B cell (primary cell): ENCODE results near the gene NPAS2. TPM values are rescaled to one million over a fixed set of nuclear protein-coding genes. Genes with fewer than 3 reads are reported as not detected.

Source experiments
- ATAC-seq: fragments of 200-7000 bp; cut with Tn5 transposase; one replicate; pipeline ENCODE4 v1.10.0; 2021; ENCODE audit warnings: low read depth, mild to moderate bottlenecking, moderate number of reproducible peaks, moderate library complexity
- CTCF ChIA-PET: fragments of 350-600 bp; sonication (Branson Sonifier 250); formaldehyde crosslinking; loops from one replicate; lab custom pipeline; 2021; ENCODE audit warnings: antibody characterized with exemption, inconsistent platforms; lab: Charles Lee
- POLR2A ChIA-PET: fragments of 350-600 bp; sonication (Branson Sonifier 250); formaldehyde crosslinking; loops from one replicate; lab custom pipeline; 2021; ENCODE audit warnings: antibody characterized with exemption; lab: Charles Lee
- DNase-seq: peaks from one replicate; pipeline ENCODE4 v3.0.0; 2013
- H2AFZ ChIP-seq: 2 replicates; pipeline ENCODE4 v1.6.1; 2012; ENCODE audit warnings: mild to moderate bottlenecking, low read depth, low read length; ENCODE audit not compliant: insufficient read depth, poor library complexity, severe bottlenecking
- H3K27ac ChIP-seq, 2 donors: 1 replicate in 1 of 2; 2 replicates in 1 of 2; pipeline ENCODE4 v1.5.1; 2012 to 2013; ENCODE audit warnings: low read length in 2 of 2, mild to moderate bottlenecking in 2 of 2, moderate library complexity in 1 of 2
- H3K27me3 ChIP-seq, 4 experiments: fragments of 200-600 bp in 1 of 4; sonication (generic) in 1 of 4; replicated peaks in 1 of 4; 1 replicate in 2 of 4; 2 replicates in 2 of 4; pipeline versions ENCODE4 v1.6.1 to v1.7.0; 2013 to 2016; ENCODE audit warnings: low read length in 3 of 4, mild to moderate bottlenecking in 2 of 4, mixed read lengths in 1 of 4, moderate library complexity in 1 of 4; ENCODE audit not compliant: insufficient read depth in 4 of 4, control insufficient read depth in 3 of 4; ENCODE audit errors: control extremely low read depth in 1 of 4
- H3K36me3 ChIP-seq, 2 experiments: replicated peaks in 1 of 2; 1 replicate in 1 of 2; 2 replicates in 1 of 2; pipeline versions ENCODE4 v1.6.1 to v1.7.1; 2013; ENCODE audit warnings: low read length in 1 of 2; ENCODE audit not compliant: insufficient read depth in 2 of 2, control insufficient read depth in 1 of 2; ENCODE audit errors: control extremely low read depth in 1 of 2, extremely low read depth in 1 of 2
- H3K4me1 ChIP-seq, 2 donors: fragments of 200-600 bp in 1 of 2; sonication (generic) in 1 of 2; 1 replicate in 1 of 2; 2 replicates in 1 of 2; pipeline versions ENCODE4 v1.5.1 to v1.6.1; 2013 to 2017; ENCODE audit warnings: low read length in 2 of 2; ENCODE audit not compliant: control insufficient read depth in 2 of 2, insufficient read depth in 2 of 2
- H3K4me2 ChIP-seq: replicated peaks from 2 replicates; pipeline ENCODE3; 2012; ENCODE audit warnings: mild to moderate bottlenecking, low read depth, low read length; ENCODE audit not compliant: poor library complexity, severe bottlenecking
- H3K4me3 ChIP-seq, 5 experiments: fragments of 200-600 bp in 1 of 5; sonication (generic) in 1 of 5; 1 replicate in 3 of 5; 2 replicates in 2 of 5; pipeline versions ENCODE4 v1.5.1 to v1.7.0; 2011 to 2016; ENCODE audit warnings: low read length in 4 of 5, mild to moderate bottlenecking in 4 of 5, low read depth in 2 of 5, control low read depth in 1 of 5, moderate library complexity in 1 of 5; ENCODE audit not compliant: insufficient read depth in 1 of 5; ENCODE audit errors: control extremely low read depth in 1 of 5, extremely low read depth in 1 of 5
- H3K79me2 ChIP-seq: fragments of 200-600 bp; sonication (generic); one replicate; pipeline ENCODE4 v1.6.0; 2016; ENCODE audit warnings: low read length; ENCODE audit not compliant: control insufficient read depth, insufficient read depth
- H3K9ac ChIP-seq: fragments of 200-600 bp; sonication (generic); 2 replicates; pipeline ENCODE4 v1.6.1; 2017; ENCODE audit warnings: mild to moderate bottlenecking, low read length, moderate library complexity
- H3K9me3 ChIP-seq, 3 donors: one replicate each; pipeline versions ENCODE4 v1.6.1 to v1.7.1; 2013; ENCODE audit warnings: low read length in 2 of 3; ENCODE audit not compliant: control insufficient read depth in 2 of 3, insufficient read depth in 1 of 3; ENCODE audit errors: control extremely low read depth in 1 of 3
- H4K20me1 ChIP-seq: 2 replicates; pipeline ENCODE4 v1.6.0; 2012; ENCODE audit warnings: mild to moderate bottlenecking, low read length; ENCODE audit not compliant: insufficient read depth, control insufficient read depth, poor library complexity, severe bottlenecking
- H3K27ac Mint-ChIP-seq: one replicate; pipeline ENCODE4 v1.8.0; 2021; ENCODE audit warnings: mixed read lengths
- H3K27me3 Mint-ChIP-seq: one replicate; pipeline ENCODE4 v1.8.0; 2021; ENCODE audit warnings: mixed read lengths
- H3K4me1 Mint-ChIP-seq: one replicate; pipeline ENCODE4 v1.8.0; 2021; ENCODE audit warnings: mixed read lengths
- H3K4me3 Mint-ChIP-seq: one replicate; pipeline ENCODE4 v1.8.0; 2021; ENCODE audit warnings: mixed read lengths
- H3K9me3 Mint-ChIP-seq: one replicate; pipeline ENCODE4 v1.8.0; 2022; ENCODE audit warnings: mixed read lengths; ENCODE audit not compliant: insufficient read depth
- CTCF ChIP-seq: fragments of 200-600 bp; IDR thresholded peaks from one replicate; pipeline ENCODE4 v1.8.0; 2022; ENCODE audit warnings: antibody characterized with exemption, mild to moderate bottlenecking
- EZH2 ChIP-seq: IDR thresholded peaks from 2 replicates; pipeline ENCODE4 v1.6.1; 2012; ENCODE audit warnings: borderline replicate concordance, low read depth, mild to moderate bottlenecking, moderate library complexity, low read length; ENCODE audit not compliant: insufficient read depth, poor library complexity, severe bottlenecking
- WGBS: methylation state at CpG from one replicate; pipeline ENCODE4 v1.1.5; 2013; ENCODE audit warnings: missing lambda C conversion rate; ENCODE audit not compliant: insufficient coverage; 5-methylcytosine and 5-hydroxymethylcytosine counted together
- intact Hi-C: fragments of 100-400 bp; cut with micrococcal nuclease; formaldehyde crosslinking; loops from one replicate; pipeline ENCODE4 v1.10.0; 2022
- polyA plus RNA-seq: library from polyadenylated mRNA; depleted of rRNA; stranded (reverse); fragments of >200 nt; gene quantifications from 2 replicates; pipeline ENCODE4 v1.2.3, GENCODE V29; 2012
- total RNA-seq, 2 donors: library from RNA; stranded (reverse); fragments of 120-200 nt in 1 of 2; gene quantifications; 1 replicate in 1 of 2; 2 replicates in 1 of 2; pipeline versions ENCODE4 v1.2.3 to v1.2.4, GENCODE V29; 2013 to 2022

Gene NPAS2
- total and polyA plus RNA-seq, 2 donors (not counting 1 experiment from before 2014, with no cell fraction given) = not detected

- H2AFZ ChIP-seq = no peak overlapping the region
- ChIA-PET POLR2A (no interaction called here), CTCF (interaction anchor here (0.6 kb wide), 1 partner anchor 155 kb away, joined by 3 read pairs; no protein-coding TSS in a partner anchor)
- H3K79me2 ChIP-seq = no peaks in the 10 kb centered on the region
- Mint-ChIP-seq H3K27ac (no peak overlapping the region), H3K4me1 (no peaks in the 10 kb centered on the region), H3K9me3 (no peaks in the 10 kb centered on the region), H3K4me3 (no peak overlapping the region), H3K27me3 (peaks cover 51% of the 10 kb centered on the region)
- DNase-seq (no peak), ATAC-seq (no peak)
- intact Hi-C loops = no loop called here
- H3K36me3 ChIP-seq = no peaks in the 10 kb centered on the region
- no peak overlapping the region for H3K4me3 ChIP-seq
- H3K9me3 ChIP-seq = no peaks in the 10 kb centered on the region
- no peak overlapping the region for H3K9ac ChIP-seq
- no peaks in the 10 kb centered on the region for H4K20me1 ChIP-seq
- peaks cover 0 to 9% (median 0%) of the 10 kb centered on the region in 4 experiments for H3K27me3 ChIP-seq
- H3K27ac ChIP-seq = no peak overlapping the region
- TF ChIP-seq EZH2 (no peak), CTCF (no peak)
- 94% methylated on average over 15 of the region's 17 CpGs for WGBS
- no peak overlapping the region for H3K4me2 ChIP-seq
- H3K4me1 ChIP-seq = no peaks in the 10 kb centered on the region
Observed at GRCh38 chr2:100903534-100904258, 83.8 kb downstream of the NPAS2 start.

GRCh38 chr2:100905132-100905805, 85.3 kb downstream of the NPAS2 start:
- Histone ChIP-seq H3K79me2 (no peaks in the 10 kb centered on the region), H3K4me1 (no peaks in the 10 kb centered on the region), H3K36me3 (no peaks in the 10 kb centered on the region), H3K4me2 (no peak overlapping the region), H4K20me1 (no peaks in the 10 kb centered on the region), H3K27me3 (peaks cover 0 to 9% (median 0%) of the 10 kb centered on the region in 4 experiments), H3K9ac (no peak overlapping the region), H3K4me3 (no peak overlapping the region), H3K9me3 (no peaks in the 10 kb centered on the region), H2AFZ (no peak overlapping the region), H3K27ac (no peak overlapping the region)
- TF ChIP-seq CTCF (no peak), EZH2 (no peak)
- WGBS = 85% methylated on average over 9 of the region's 9 CpGs
- Mint-ChIP-seq H3K27ac (no peak overlapping the region), H3K4me1 (no peaks in the 10 kb centered on the region), H3K4me3 (no peak overlapping the region), H3K27me3 (peaks cover 53% of the 10 kb centered on the region), H3K9me3 (no peaks in the 10 kb centered on the region)
- CTCF ChIA-PET = no interaction called here
- intact Hi-C loops = no loop called here
- DNase-seq = no peak
- POLR2A ChIA-PET = no interaction called here
- no peak for ATAC-seq
